GM18508 (cell line): ENCODE results near the gene EFHD2.
"Not testable (repeated sequence)": the region's sequence is repeated elsewhere in the genome, so short reads cannot be mapped to it uniquely, and the experiment has no call there.

ENCODE experiments used
- ATAC-seq: cut with Tn5 transposase; IDR thresholded peaks from one replicate; pipeline ENCODE4 v1.9.1; 2021; ENCODE audit warnings: moderate number of reproducible peaks; ENCODE audit not compliant: insufficient read depth, unreplicated experiment

Gene EFHD2

DNA sequence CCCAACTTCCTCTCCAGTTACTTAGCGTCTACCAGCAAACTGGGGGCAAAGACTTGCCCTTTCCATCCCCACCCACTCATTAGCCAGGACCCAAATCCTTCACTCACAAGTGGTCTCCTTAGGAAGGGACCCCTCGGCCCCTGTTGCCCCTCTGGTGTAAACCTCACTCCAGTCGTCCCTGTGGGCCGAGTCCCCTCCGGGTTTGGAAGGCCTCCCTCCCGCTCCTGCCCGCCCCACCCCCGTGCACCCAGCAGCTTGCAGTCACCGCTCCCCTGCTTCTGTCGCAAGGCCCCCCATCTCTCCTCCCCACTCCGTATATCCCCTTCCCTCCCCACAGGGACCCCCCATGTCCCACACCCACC, 1.2 kb downstream of the EFHD2 start:
- no peak for ATAC-seq

GRCh38 chr1:15411593-15412137, 2.0 kb downstream of the EFHD2 start:
- ATAC-seq, result no peak

DNA sequence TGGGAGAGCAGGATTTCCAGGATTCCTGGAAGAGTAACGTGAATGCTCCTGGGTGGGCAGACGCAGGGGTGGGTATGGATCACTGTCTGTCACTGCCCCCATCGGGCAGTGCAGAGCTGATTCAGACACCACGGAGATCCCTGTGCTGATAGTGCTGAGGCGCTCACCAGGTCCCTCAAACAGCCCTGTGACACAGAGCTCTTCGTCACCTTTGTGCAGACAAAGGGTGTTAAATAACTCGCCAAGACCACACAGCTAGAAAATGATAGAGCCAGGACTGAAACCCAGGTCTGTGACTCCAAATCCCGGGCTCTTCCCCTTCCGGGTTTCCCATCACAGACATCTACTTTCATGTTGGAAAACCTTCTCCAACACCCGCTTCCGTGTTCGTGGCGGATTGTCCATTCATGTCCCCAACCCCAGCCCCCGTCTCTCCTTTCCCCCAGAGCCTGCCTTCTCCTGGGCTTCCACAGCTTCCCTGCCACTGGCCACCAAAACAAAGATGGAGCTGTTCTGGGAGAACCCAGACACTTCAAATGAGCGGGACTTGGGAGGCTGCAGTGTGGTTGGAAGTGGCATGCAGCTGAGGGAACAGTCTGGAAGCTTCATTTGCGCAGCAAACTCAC, 2.6 kb downstream of the EFHD2 start:
- no peak for ATAC-seq

- no peak for ATAC-seq
Observed at GRCh38 chr1:15412843-15413242, 3.2 kb downstream of the EFHD2 start.

DNA sequence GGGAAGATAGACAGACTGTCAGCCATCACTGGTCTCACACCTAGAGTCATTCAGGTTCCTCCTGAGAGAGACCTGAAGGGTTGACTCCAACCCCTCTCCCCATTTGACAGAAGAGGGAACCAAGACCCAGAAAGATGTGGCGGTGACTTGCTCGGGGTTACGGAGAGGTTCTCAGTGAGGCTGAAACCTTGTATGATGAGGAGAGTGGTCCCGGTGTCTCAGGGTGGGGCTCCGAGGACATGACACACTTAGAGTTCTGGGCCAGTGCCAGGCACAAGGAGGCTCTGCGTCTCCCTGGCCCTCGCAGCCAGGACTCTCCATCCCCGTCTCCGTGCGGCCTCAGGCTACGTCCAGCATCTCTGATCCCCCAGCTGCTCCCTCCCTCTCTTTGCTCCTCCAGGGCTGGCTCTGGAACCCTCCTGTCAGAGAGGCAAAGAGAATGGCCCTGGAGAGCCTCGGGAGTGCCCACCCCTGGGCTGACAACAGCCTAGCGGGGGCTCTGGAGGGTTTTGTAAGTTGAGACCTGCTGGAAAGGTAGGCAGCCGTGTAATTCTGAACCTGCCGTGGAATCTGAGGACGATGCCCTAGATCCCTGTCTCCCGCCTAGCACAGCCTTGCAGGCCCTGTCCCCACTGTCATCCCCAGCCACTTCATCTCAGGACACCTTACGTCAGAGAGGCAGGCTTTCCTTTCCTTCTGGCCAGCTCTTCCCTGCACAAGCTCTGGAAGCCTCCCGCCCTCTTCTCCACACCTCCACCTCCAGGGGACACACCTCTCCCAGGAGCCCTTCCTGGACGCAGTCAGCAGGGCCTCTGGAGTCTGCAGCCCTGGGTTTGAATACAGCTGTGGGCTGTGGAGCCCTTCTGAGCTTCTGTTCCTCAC, 4.1 kb downstream of the EFHD2 start:
- ATAC-seq, result no peak

DNA sequence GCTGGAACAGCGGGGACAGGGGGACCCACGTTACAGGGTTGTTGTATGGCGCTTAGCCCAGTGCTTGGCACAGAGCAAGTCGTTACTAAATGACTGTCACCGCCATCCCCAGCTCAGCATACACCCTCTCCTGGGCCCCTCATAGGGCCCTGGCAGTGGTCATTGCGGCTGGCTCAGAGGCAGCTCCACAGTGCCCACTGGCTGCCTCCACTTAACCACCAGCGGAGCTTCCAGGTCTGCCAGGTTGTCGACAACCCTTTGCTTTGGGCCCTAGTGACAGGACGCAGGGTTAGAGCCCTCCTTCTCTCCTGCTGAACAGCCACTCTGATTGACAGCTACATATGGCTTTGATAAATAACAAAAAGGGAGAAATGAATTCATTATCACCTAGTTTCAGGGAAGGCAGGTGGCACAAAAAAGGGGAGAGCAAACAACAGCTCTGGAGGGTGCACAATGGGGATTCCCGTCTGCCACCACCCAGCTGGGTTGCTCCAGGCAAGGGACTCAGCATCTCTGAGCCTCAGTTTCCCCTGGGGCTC, 4.8 kb downstream of the EFHD2 start:
- no peak for ATAC-seq

DNA sequence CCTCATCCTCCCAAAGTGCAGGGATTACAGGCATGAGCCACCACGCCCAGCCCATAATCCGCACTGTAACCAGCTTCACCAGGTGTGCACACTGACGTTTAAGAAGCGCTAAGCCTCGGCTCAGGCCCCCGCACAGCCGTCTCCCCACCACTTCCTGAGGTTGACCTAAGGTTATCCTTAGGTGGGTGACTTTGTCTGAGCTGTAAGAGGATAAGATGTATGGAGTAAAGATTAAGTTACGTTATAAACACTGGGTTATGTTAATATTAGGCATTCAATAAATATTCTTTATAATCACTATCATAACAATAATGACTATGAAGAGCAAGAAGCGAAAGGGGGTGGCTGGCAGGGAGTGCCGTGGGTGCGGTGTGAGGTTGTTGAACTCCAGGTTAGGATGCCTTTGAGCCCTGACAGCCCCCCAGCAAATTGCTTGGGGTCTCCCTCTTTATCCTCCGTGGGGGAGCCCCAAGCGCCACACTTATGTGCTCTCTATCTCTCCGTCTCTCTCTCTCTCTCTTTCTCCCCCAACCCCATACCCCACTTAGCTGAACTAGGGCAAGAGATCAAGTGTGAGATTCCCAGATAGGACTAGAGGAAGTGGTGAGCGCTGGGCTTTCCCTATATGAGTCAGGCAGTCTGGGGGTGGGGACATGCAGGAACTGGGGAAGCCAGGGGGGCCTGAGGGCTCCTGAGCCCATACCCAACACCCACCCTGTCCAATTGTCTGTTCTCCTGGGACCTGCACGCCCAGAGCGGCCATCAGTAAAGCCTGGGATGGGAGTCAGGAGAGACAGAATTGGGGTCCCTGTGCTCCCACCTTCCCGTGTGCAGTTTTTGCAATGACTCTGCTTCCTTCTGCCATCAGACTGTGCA, 7.6 kb downstream of the EFHD2 start:
- ATAC-seq, result no peak

DNA sequence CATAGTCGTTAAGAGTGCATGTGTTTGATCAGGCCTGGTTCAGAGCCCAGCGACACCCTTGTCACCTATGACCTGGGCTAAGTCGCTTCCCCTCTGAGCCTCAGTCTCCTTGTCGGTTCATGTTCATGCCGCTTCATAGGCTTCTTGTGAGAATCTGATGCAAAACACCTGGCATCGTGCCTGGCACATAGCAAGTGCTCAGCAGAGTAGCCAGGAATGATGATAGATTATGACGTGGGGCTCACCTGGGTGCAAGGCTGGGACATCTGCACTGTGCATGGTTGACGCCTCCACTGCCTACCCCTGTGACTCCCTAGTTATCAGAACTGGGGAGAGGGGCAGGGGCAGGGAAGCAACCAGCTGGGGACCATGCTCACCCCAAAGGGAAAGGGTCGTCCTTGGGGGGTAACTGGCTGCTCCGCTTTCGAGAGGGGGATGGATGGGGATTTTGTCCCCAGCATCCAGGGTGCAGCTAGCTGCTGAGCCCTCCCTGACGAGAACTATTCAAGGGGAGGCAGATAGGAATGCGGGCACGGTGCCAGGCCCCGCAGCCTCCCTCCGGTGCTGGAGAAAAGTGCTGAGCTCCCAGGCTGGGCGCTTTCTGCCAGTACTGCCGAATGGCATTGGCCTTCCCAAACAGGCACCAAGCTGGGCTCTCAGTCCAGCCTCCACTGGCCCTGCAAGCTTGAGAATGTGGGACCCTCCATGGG, 9.3 kb downstream of the EFHD2 start:
- ATAC-seq, result no peak

- no peak for ATAC-seq
Observed at GRCh38 chr1:15420853-15421465, 11.3 kb downstream of the EFHD2 start.

DNA sequence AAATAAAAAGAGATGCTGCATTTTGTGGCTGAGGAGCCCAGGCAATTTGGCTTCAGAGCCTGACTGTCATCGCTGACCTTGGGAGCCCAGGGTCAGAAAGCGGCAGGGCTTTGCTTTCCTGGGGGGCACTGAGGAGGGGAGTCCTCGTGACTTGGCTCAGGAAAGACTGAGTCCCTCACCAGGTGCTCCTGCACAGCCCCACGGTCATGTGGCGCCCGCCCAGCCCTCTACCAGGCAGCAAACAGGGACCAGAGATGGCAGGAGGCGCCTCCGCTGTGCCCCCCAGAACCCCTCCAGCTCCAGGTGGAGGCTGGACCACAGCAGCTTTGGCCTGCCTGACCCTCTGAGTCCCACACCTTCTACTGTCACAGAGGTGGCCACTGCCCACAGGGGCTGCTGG, 13.2 kb downstream of the EFHD2 start:
- no peak for ATAC-seq

DNA sequence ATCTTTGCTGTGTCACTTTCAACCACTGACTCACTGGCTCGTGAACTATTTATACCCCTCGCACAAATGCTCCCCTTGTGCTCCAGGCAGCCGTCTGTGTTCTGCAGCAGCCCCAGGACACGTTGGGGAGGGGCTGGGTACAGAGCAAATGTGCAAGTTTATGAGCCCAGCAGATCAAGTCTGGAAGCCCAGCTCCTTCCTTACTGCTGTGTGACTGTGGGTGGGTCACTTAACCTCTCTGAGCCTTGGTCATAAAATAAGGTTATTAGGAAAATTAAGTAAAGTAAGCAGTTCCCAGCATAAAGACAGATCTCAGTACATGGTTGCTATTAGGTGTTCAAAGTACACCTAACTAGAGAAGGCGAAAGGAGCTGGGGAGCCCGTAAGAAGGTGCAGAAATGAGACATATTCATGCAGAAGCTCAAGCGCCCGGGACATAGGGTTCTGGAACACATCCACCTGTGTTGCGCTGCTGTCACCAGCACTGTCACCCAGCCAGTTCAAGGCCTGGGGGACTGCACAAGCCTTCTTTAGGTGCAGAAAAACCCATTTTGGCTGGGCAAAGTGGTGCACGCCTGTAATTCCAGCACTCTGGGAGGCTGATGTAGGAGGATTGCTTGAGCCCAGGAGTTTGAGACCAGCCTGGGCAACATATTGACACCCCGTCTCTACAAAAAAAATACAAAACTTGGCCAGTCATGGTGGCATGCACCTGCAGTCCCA, 13.8 kb downstream of the EFHD2 start:
- no peak for ATAC-seq

DNA sequence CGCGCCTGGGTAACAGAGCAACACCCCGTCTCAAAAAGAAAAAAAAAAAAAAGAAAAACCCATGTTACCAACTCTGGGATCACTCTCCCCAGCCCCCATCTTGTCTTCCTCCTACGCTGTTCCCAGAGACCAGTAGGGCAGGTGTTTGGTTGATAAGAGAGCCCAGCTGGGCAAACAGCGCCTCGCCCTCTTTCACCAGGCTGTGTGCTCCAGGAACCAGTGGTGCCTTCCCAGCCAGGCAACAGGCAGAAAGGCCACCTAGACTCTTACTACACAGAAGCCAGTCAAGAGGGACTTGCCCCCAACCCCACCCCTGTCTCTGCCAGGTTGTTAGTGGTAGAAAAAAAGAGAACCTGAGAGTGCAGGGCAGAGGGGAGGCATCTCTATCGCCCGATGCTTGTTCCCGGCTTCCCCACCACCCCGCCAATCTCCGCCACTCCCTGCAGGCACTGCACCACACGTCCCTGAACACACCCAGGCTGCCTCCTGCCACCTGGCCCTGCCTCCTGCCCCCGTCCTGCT, 14.5 kb downstream of the EFHD2 start:
- no peak for ATAC-seq

- no peak for ATAC-seq
Observed at GRCh38 chr1:15424981-15425380, 15.3 kb downstream of the EFHD2 start.

GRCh38 chr1:15425521-15425920, 15.8 kb downstream of the EFHD2 start:
- no peak for ATAC-seq

DNA sequence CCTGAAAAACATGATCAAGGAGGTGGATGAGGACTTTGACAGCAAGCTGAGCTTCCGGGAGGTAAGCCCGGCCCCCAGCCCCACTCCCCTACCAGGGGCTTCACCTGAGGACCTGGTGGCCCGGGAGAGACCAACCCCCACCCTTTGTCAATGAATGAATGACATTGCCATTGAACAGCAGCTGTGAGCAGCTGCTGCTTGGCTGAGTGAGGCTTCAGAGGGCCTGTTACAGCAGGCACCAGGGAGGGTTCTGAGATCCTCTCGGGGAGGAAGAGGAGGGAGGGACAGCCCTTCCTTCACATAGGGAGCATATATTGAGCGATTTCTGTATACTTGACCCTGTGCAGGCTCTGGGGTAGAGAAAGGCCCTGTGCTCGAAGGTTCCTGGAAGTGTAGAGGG, 16.3 kb downstream of the EFHD2 start:
- ATAC-seq, result no peak

GRCh38 chr1:15426492-15427279, 17.0 kb downstream of the EFHD2 start:
- no peak for ATAC-seq

GRCh38 chr1:15427280-15427666, 17.6 kb downstream of the EFHD2 start:
- ATAC-seq, result no peak

- not testable (repeated sequence) for ATAC-seq
Observed at GRCh38 chr1:15428252-15428651, 18.6 kb downstream of the EFHD2 start.
